Panc1 (cell line): Measurements from ENCODE around the gene UST. TPM values are rescaled to one million over a fixed set of nuclear protein-coding genes. Genes with fewer than 3 reads are reported as not detected.

ENCODE experiments used
- ATAC-seq: fragments of 200-7000 bp; cut with Tn5 transposase; 2 replicates; pipeline ENCODE4 v1.9.1; 2020; ENCODE audit warnings: mild to moderate bottlenecking, moderate library complexity
- BruUV-seq: library from RNA; stranded (reverse); fragments of 400-500 nt; replicated peaks from 2 replicates; lab custom pipeline; 2021; lab: Mats Ljungman, UMichigan
- CTCF ChIA-PET: fragments of 300-600 bp; sonication (Branson Sonifier 250); formaldehyde crosslinking; loops from one replicate; lab custom pipeline; 2022; ENCODE audit warnings: antibody characterized with exemption; lab: Charles Lee
- POLR2A ChIA-PET: fragments of 300-600 bp; sonication (Branson Sonifier 250); formaldehyde crosslinking; loops from one replicate; lab custom pipeline; 2022; ENCODE audit warnings: antibody characterized with exemption; lab: Charles Lee
- DNase-seq: peaks from one replicate; pipeline ENCODE4 v3.0.0-alpha.2; 2010; ENCODE audit warnings: low read depth, low spot score
- H3K27ac ChIP-seq: 2 replicates; pipeline ENCODE4 v1.5.1; 2011; ENCODE audit warnings: mild to moderate bottlenecking, low read length, inconsistent platforms
- H3K27me3 ChIP-seq: fragments of 200-500 bp; sonication (Bioruptor generic); 2 replicates; pipeline ENCODE4 v1.6.0; 2014; ENCODE audit warnings: low read length, inconsistent platforms; ENCODE audit not compliant: control insufficient read depth, insufficient read depth
- H3K36me3 ChIP-seq: fragments of 200-500 bp; sonication (Bioruptor generic); 2 replicates; pipeline ENCODE4 v1.5.1; 2014; ENCODE audit warnings: inconsistent platforms, mild to moderate bottlenecking, low read length, moderate library complexity; ENCODE audit not compliant: control insufficient read depth, insufficient read depth
- H3K4me1 ChIP-seq: 2 replicates; pipeline ENCODE4 v1.5.1; 2011; ENCODE audit warnings: inconsistent platforms, mild to moderate bottlenecking, low read length, moderate library complexity; ENCODE audit not compliant: control insufficient read depth, insufficient read depth
- H3K4me3 ChIP-seq, 2 experiments: 2 replicates each; pipeline ENCODE4 v1.5.1; 2011 to 2012; ENCODE audit warnings: low read depth in 2 of 2, low read length in 2 of 2, mild to moderate bottlenecking in 2 of 2, inconsistent platforms in 1 of 2, moderate library complexity in 1 of 2
- H3K9me3 ChIP-seq: fragments of 200-500 bp; sonication (Bioruptor generic); 2 replicates; pipeline ENCODE4 v1.5.1; 2014; ENCODE audit warnings: low read depth, mild to moderate bottlenecking, inconsistent platforms, low read length, moderate library complexity; ENCODE audit not compliant: control insufficient read depth, insufficient read depth
- CTCF ChIP-seq: fragments of 450-650 bp; IDR thresholded peaks from 2 replicates; pipeline ENCODE4 v1.5.1; 2017; ENCODE audit warnings: mild to moderate bottlenecking
- POLR2AphosphoS5 ChIP-seq: IDR thresholded peaks from 2 replicates; pipeline ENCODE4 v1.6.1; 2012; ENCODE audit warnings: mild to moderate bottlenecking, low read depth, low read length, moderate library complexity
- REST ChIP-seq, 2 experiments: IDR thresholded peaks; 2 replicates each; pipeline ENCODE4 v1.6.1; 2011 to 2012; ENCODE audit warnings: low read depth in 2 of 2, control low read depth in 1 of 2, low read length in 1 of 2, mild to moderate bottlenecking in 1 of 2, moderate library complexity in 1 of 2; ENCODE audit not compliant: insufficient read depth in 1 of 2
- SIN3A ChIP-seq: IDR thresholded peaks from 2 replicates; pipeline ENCODE4 v1.6.1; 2012; ENCODE audit warnings: low read depth, mild to moderate bottlenecking, low read length, moderate library complexity, borderline replicate concordance; ENCODE audit not compliant: insufficient read depth
- TCF7L2 ChIP-seq: IDR thresholded peaks from 2 replicates; pipeline ENCODE4 v1.6.1; 2011; ENCODE audit warnings: mild to moderate bottlenecking, low read depth, low read length, inconsistent platforms
- in situ Hi-C: cut with HindIII; loops from 2 replicates; pipeline ENCODE4 v1.10.0; 2016; ENCODE audit warnings: low sequenced_read_pairs, low pct_unique_long_range_greater_than_20kb
- intact Hi-C: fragments of 100-400 bp; cut with micrococcal nuclease; formaldehyde crosslinking; loops from one replicate; pipeline ENCODE4 v1.10.0; 2022; ENCODE audit not compliant: unreplicated experiment
- total RNA-seq: library from RNA; stranded (reverse); gene quantifications from one replicate; pipeline ENCODE4 v1.2.1, GENCODE V29; 2021; ENCODE audit not compliant: unreplicated experiment

The UST gene
- total RNA-seq, 1 experiment from 2014 or later, result 0.15 TPM

- Histone ChIP-seq H3K27me3 (no peaks in the 10 kb centered on the region), H3K9me3 (no peaks in the 10 kb centered on the region), H3K4me3 (no peak overlapping the region), H3K4me1 (no peaks in the 10 kb centered on the region), H3K36me3 (no peaks in the 10 kb centered on the region), H3K27ac (no peak overlapping the region)
- no peak for TF ChIP-seq SIN3A
- no peak for TF ChIP-seq TCF7L2
- no peak for TF ChIP-seq POLR2AphosphoS5
- TF ChIP-seq REST (IDR thresholded peaks at IDR 0.05; ENCODE audit: insufficient read depth in 1 of 2, low read depth in 2 of 2, low read length in 1 of 2), result no peak
- TF ChIP-seq CTCF, result no peak
- no peak for ATAC-seq
- no TSS peak for BruUV-seq
- intact Hi-C loops, result no loop called here
- no peak for DNase-seq
- ChIA-PET POLR2A (no interaction called here), CTCF (no interaction called here)
- in situ Hi-C loops, result no loop called here
Measured at GRCh38 chr6:148867862-148868261, 121.0 kb downstream of the UST start.

GRCh38 chr6:148868314-148868713, 121.5 kb downstream of the UST start:
- TF ChIP-seq REST (IDR thresholded peaks at IDR 0.05; ENCODE audit: insufficient read depth in 1 of 2, low read depth in 2 of 2, low read length in 1 of 2) (no peak), SIN3A (no peak), POLR2AphosphoS5 (no peak), TCF7L2 (no peak), CTCF (no peak)
- ATAC-seq (no peak), DNase-seq (no peak)
- no peaks in the 10 kb centered on the region for H3K27me3 ChIP-seq
- ChIA-PET POLR2A (no interaction called here), CTCF (no interaction called here)
- intact Hi-C loops (no loop called here), in situ Hi-C loops (no loop called here)
- H3K4me1 ChIP-seq, result no peaks in the 10 kb centered on the region
- no peaks in the 10 kb centered on the region for H3K36me3 ChIP-seq
- no peaks in the 10 kb centered on the region for H3K9me3 ChIP-seq
- no peak overlapping the region for H3K27ac ChIP-seq
- H3K4me3 ChIP-seq, result no peak overlapping the region
- no TSS peak for BruUV-seq
